ENCODE measurements around the gene EPS8. TPM values are rescaled to one million over a fixed set of nuclear protein-coding genes. Genes with fewer than 3 reads are reported as not detected.
A peak's percentile ranks its signal among the peaks of the same experiment; 100 is the strongest.

EPS8 gene
- polyA plus RNA-seq, 1 of the 3 experiments (the other 2 are of a cell fraction): 19.8 TPM

GRCh38 chr12:15698377-15698871 is 90.8 kb downstream of the EPS8 start:
- Histone ChIP-seq H4K20me1 (ENCODE audit: insufficient read depth) (no peaks in the 10 kb centered on the region), H3K36me3 (replicated peaks in 1 of 2; ENCODE audit: control insufficient read depth in 1 of 2, insufficient read depth in 2 of 2, low read length in 1 of 2) (no peaks in the 10 kb centered on the region), H3F3A (replicated peaks; ENCODE audit: insufficient read depth) (peaks cover 33% of the 10 kb centered on the region), H3K79me2 (ENCODE audit: insufficient read depth) (peaks cover 64% of the 10 kb centered on the region), H3K27me3 (ENCODE audit: insufficient read depth) (no peaks in the 10 kb centered on the region), H3K4me3 (ENCODE audit: low read depth in 2 of 2, low read length in 1 of 2) (no peak overlapping the region), H3K9ac (no peak overlapping the region), H3K4me2 (no peak overlapping the region), H2AFZ (ENCODE audit: low read depth) (no peak overlapping the region), H3K9me3 (no peaks in the 10 kb centered on the region), H3K9me2 (no peaks in the 10 kb centered on the region), H3K4me1 (ENCODE audit: control insufficient read depth in 1 of 2, insufficient read depth in 2 of 2, low read depth in 1 of 2, low read length in 1 of 2) (peaks cover 0 to 20% of the 10 kb centered on the region in 2 experiments; a peak in 3 of 4 replicates), H3K27ac (ENCODE audit: low read depth in 2 of 2, low read length in 1 of 2) (peak overlapping the region in 1 of 2 experiments; percentile 92; a peak in 2 of 4 replicates)
- WGBS (ENCODE audit: low lambda C conversion rate): 96% methylated on average over 3 of the region's 3 CpGs
- DNase-seq: no peak
- POLR2A ChIA-PET: no interaction called here
- CTCF ChIA-PET: no interaction called here
- TF ChIP-seq SIN3A (IDR thresholded peaks at IDR 0.05; ENCODE audit: borderline replicate concordance, low read depth, low read length) (no peak), TAF1 (IDR thresholded peaks at IDR 0.05; ENCODE audit: borderline replicate concordance, low read depth, low read length) (no peak), YY1 (IDR thresholded peaks at IDR 0.05; ENCODE audit: low read depth) (no peak), GATA2 (CRISPR knock-in tag; IDR thresholded peaks at IDR 0.05) (no peak), CHD2 (IDR thresholded peaks at IDR 0.05; ENCODE audit: low read length, partially characterized antibody) (no peak), EZH2phosphoT487 (IDR thresholded peaks at IDR 0.05; ENCODE audit: borderline replicate concordance, low read depth) (no peak), POLR2AphosphoS5 (IDR thresholded peaks at IDR 0.05; ENCODE audit: low read depth, low read length) (no peak), MXI1 (IDR thresholded peaks at IDR 0.05; ENCODE audit: low read depth, low read length) (no peak), IRF3 (IDR thresholded peaks at IDR 0.05; ENCODE audit: low read depth, low read length) (no peak), NRF1 (IDR thresholded peaks at IDR 0.05; ENCODE audit: low read depth, low read length) (no peak), USF2 (IDR thresholded peaks at IDR 0.05; ENCODE audit: borderline replicate concordance, low read depth, low read length) (no peak)

GRCh38 chr12:15697201-15697600 is 92.0 kb downstream of the EPS8 start:
- H3K9ac ChIP-seq: no peak overlapping the region
- ChIA-PET CTCF (interaction anchor here (0.8 kb wide), 1 partner anchor 8 kb away, joined by 3 read pairs; no protein-coding TSS in a partner anchor), POLR2A (no interaction called here)
- H3K79me2 ChIP-seq (ENCODE audit: insufficient read depth): peaks cover 65% of the 10 kb centered on the region
- no peak overlapping the region for H3K4me2 ChIP-seq
- no peaks in the 10 kb centered on the region for H3K27me3 ChIP-seq (ENCODE audit: insufficient read depth)
- no peaks in the 10 kb centered on the region for H3K36me3 ChIP-seq (replicated peaks in 1 of 2; ENCODE audit: control insufficient read depth in 1 of 2, insufficient read depth in 2 of 2, low read length in 1 of 2)
- peaks cover 0 to 18% of the 10 kb centered on the region in 2 experiments; a peak in 3 of 4 replicates for H3K4me1 ChIP-seq (ENCODE audit: control insufficient read depth in 1 of 2, insufficient read depth in 2 of 2, low read depth in 1 of 2, low read length in 1 of 2)
- peaks cover 34% of the 10 kb centered on the region for H3F3A ChIP-seq (replicated peaks; ENCODE audit: insufficient read depth)
- H3K4me3 ChIP-seq (ENCODE audit: low read depth in 2 of 2, low read length in 1 of 2): no peak overlapping the region
- WGBS (ENCODE audit: low lambda C conversion rate): 93% methylated on average over 2 of the region's 2 CpGs
- no peaks in the 10 kb centered on the region for H3K9me3 ChIP-seq
- DNase-seq: no peak
- H4K20me1 ChIP-seq (ENCODE audit: insufficient read depth): no peaks in the 10 kb centered on the region
- TF ChIP-seq TCF12 (IDR thresholded peaks at IDR 0.05): no peak
- TF ChIP-seq NFIC (IDR thresholded peaks at IDR 0.05; ENCODE audit: borderline replicate concordance): no peak
- TF ChIP-seq FOSL2 (IDR thresholded peaks at IDR 0.05; ENCODE audit: borderline replicate concordance, low read depth): no peak
- no peak for TF ChIP-seq EZH2phosphoT487 (IDR thresholded peaks at IDR 0.05; ENCODE audit: borderline replicate concordance, low read depth)
- no peak for TF ChIP-seq RCOR1 (IDR thresholded peaks at IDR 0.05; ENCODE audit: low read length)
- H3K9me2 ChIP-seq: no peaks in the 10 kb centered on the region
- H3K27ac ChIP-seq (ENCODE audit: low read depth in 2 of 2, low read length in 1 of 2): no peak overlapping the region; a peak in 1 of 4 replicates
- no peak overlapping the region for H2AFZ ChIP-seq (ENCODE audit: low read depth)

Measured in SK-N-SH (cell line).